ENCODE results near the gene KIAA1217. TPM values are rescaled to one million over a fixed set of nuclear protein-coding genes. Genes with fewer than 3 reads are reported as not detected.

KIAA1217 gene
- total RNA-seq, 1 donor from 2014 or later, result 161 TPM

DNA sequence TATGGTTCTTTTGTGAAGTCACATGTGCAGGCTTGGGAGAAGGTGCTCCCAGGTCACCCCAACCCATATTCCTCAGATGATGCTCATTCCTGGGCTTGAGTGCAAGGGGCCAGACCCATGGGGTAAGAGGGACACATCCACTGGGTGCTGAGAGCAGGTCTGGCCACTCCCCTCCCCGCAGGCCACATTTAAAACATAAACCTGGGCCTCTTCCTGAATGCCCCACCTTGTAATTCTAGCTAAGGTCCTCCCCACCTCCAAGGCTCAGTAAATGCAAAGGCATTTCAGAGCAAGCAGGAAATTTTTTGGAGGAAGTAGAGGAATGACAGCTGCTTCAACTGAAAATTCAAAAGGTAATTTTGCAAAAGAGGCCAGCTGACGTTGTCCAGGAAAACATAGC lies 342.2 kb downstream of the KIAA1217 start:
- DNase-seq (ENCODE audit: low spot score in 2 of 2, unreplicated experiment in 2 of 2), result no peak
- TF ChIP-seq, protein P1, sequence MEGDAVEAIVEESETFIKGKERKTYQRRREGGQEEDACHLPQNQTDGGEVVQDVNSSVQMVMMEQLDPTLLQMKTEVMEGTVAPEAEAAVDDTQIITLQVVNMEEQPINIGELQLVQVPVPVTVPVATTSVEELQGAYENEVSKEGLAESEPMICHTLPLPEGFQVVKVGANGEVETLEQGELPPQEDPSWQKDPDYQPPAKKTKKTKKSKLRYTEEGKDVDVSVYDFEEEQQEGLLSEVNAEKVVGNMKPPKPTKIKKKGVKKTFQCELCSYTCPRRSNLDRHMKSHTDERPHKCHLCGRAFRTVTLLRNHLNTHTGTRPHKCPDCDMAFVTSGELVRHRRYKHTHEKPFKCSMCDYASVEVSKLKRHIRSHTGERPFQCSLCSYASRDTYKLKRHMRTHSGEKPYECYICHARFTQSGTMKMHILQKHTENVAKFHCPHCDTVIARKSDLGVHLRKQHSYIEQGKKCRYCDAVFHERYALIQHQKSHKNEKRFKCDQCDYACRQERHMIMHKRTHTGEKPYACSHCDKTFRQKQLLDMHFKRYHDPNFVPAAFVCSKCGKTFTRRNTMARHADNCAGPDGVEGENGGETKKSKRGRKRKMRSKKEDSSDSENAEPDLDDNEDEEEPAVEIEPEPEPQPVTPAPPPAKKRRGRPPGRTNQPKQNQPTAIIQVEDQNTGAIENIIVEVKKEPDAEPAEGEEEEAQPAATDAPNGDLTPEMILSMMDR (IDR thresholded peaks at IDR 0.05; ENCODE audit: unreplicated experiment), result no peak
- H3K4me3 Mint-ChIP-seq, result no peak overlapping the region
- H3K27ac Mint-ChIP-seq, result peak overlapping the region; percentile 34
- H3K27me3 Mint-ChIP-seq (ENCODE audit: low read depth), result peaks cover 6% of the 10 kb centered on the region
- H3K36me3 Mint-ChIP-seq, result peaks cover 17% of the 10 kb centered on the region
- H3K4me1 Mint-ChIP-seq, result peaks cover 2% of the 10 kb centered on the region
- H3K9me3 Mint-ChIP-seq, result no peaks in the 10 kb centered on the region

DNA sequence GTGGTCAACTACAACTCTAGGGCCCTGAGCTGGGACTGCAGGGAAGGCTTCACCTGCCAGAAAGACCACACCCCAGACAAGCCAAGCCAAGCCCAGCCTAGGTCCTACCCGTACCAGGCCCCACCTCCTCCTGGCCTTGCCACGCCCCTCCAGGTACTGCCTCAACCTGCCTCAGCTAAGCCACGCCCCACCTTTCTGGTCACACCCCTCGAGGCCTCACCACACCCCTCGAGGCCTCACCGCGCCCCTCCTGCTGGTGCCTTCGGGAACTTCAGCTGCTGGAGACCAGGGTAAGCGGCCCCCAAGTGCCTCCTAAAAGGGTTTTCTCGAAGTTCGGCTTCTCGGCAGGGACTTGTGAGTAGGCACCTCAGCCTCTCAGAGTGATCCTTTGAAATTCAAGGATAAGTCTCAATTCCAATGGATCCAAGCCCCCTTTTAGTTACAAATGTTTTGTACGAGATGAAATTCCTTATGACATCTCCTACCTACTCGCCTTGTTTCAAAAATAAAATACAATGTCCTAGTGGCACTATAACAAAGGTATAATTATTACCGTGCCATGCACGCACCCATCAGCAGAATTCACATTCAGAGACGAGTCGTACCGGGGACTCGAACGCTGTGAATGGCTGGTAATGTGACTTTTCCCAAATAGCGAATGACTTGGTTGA lies 343.5 kb downstream of the KIAA1217 start:
- peak in 1 of 2 experiments; percentile 51 for DNase-seq (ENCODE audit: low spot score in 2 of 2, unreplicated experiment in 2 of 2)
- TF ChIP-seq, protein P1 (IDR thresholded peaks at IDR 0.05; ENCODE audit: unreplicated experiment), result peak; percentile 59

DNA sequence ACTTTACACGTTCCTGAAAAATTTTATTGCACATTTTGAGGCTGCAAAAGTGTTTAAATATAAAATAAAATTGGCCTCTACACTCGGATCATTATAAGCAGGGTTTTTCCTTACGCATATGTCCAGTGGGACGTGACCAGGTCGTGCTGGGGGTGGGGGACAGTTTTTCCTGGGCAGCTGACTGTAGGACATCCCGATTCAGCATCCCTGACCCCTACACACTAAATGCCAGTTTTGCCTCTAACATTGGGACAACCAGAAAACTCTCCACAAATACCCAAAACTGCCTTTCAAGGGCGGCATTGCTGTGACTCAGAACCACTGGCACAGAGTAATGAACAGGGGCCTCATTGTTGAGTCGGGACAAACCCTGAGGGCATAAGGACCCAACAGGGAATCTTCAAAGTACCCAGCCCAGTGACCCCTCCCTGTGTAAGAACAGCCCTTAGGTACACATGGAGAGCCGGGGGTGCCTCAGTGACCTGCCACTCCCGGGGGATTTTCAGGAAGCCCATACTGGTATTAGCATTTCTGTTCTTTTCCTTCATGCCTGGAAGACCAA lies 344.2 kb downstream of the KIAA1217 start:
- H3K36me3 Mint-ChIP-seq, result peaks cover 10% of the 10 kb centered on the region
- H3K9me3 Mint-ChIP-seq, result no peaks in the 10 kb centered on the region
- TF ChIP-seq, protein P1 (IDR thresholded peaks at IDR 0.05; ENCODE audit: unreplicated experiment), result no peak
- peaks cover 6% of the 10 kb centered on the region for H3K27me3 Mint-ChIP-seq (ENCODE audit: low read depth)
- H3K4me3 Mint-ChIP-seq, result no peak overlapping the region
- H3K27ac Mint-ChIP-seq, result no peak overlapping the region
- no peak for DNase-seq (ENCODE audit: low spot score in 2 of 2, unreplicated experiment in 2 of 2)
- H3K4me1 Mint-ChIP-seq, result peaks cover 12% of the 10 kb centered on the region

More for the DNA sequence above, 343.5 kb downstream of the KIAA1217 start:
- Mint-ChIP-seq H3K9me3 (no peaks in the 10 kb centered on the region), H3K27me3 (ENCODE audit: low read depth) (peaks cover 6% of the 10 kb centered on the region), H3K36me3 (peaks cover 12% of the 10 kb centered on the region), H3K27ac (no peak overlapping the region), H3K4me1 (peaks cover 12% of the 10 kb centered on the region), H3K4me3 (no peak overlapping the region)

DNA sequence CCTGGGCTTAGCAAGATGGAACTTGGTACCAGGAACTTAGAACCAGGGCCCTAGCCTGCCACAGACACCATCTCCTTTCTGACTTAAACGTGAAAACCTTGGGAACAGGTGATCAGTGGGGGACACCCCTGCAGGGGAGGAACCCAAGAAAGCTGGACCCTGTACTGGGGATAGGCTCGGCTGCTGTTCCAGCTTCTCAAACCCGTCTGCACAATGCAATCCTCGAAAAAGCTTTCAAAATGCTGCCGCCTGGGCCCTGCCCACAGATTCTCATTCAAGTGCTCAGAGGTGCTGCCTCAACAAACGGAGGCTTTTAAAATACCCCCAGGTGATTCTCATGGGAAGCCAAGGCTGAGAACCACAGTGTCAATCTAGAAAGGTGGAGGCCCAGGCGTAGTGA lies 345.1 kb downstream of the KIAA1217 start:
- no peaks in the 10 kb centered on the region for H3K9me3 Mint-ChIP-seq
- H3K36me3 Mint-ChIP-seq, result peaks cover 10% of the 10 kb centered on the region
- peaks cover 6% of the 10 kb centered on the region for H3K27me3 Mint-ChIP-seq (ENCODE audit: low read depth)
- no peak overlapping the region for H3K4me3 Mint-ChIP-seq
- no peak for DNase-seq (ENCODE audit: low spot score in 2 of 2, unreplicated experiment in 2 of 2)
- no peak overlapping the region for H3K27ac Mint-ChIP-seq
- peaks cover 12% of the 10 kb centered on the region for H3K4me1 Mint-ChIP-seq
- TF ChIP-seq, protein P1 (IDR thresholded peaks at IDR 0.05; ENCODE audit: unreplicated experiment), result no peak

DNA sequence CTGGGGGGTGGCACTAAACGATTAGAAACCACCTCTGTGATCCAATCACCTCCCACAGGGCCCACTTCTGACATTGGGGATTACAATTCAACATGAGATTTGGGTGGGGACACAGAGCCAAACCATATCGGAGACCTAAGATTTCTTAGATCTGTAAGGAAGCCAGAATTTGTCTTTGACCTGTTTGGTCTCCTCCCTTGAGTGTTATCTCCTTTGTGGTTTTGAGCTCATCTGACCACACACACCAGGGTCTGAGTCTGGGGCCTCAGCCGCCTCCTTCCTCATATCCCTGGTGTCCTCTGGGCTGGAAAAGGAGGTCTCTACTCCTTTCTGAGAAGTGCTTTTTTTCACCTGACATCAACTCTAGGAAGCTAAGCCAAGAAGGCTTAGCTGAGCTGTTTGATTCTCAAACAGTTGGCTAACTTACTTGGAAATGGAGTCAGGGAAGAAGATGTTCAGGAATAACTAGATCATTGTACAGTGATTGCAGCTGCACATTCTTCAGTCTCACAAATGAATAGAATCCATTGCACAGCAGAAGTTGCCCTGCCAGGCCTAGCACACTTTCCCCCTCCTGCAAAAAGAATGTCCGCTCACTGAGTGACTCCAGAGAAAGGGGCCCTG lies 347.3 kb downstream of the KIAA1217 start:
- H3K4me1 Mint-ChIP-seq, result peaks cover 17% of the 10 kb centered on the region
- no peaks in the 10 kb centered on the region for H3K9me3 Mint-ChIP-seq
- H3K4me3 Mint-ChIP-seq, result no peak overlapping the region
- DNase-seq (ENCODE audit: low spot score in 2 of 2, unreplicated experiment in 2 of 2), result no peak
- peaks cover 6% of the 10 kb centered on the region for H3K27me3 Mint-ChIP-seq (ENCODE audit: low read depth)
- peak overlapping the region; percentile 48 for H3K27ac Mint-ChIP-seq
- TF ChIP-seq, protein P1 (IDR thresholded peaks at IDR 0.05; ENCODE audit: unreplicated experiment), result no peak
- no peaks in the 10 kb centered on the region for H3K36me3 Mint-ChIP-seq
